GM21526 (cell line): ENCODE measurements around the gene NOS1AP.
"Not testable (repeated sequence)": the region's sequence is repeated elsewhere in the genome, so short reads cannot be mapped to it uniquely, and the experiment has no call there.

Experiments
- ATAC-seq: cut with Tn5 transposase; IDR thresholded peaks from one replicate; pipeline ENCODE4 v1.9.1; 2021; ENCODE audit warnings: moderate library complexity; ENCODE audit not compliant: unreplicated experiment, low FRiP score

Gene NOS1AP

GRCh38 chr1:162069334-162070093, at the start of gene NOS1AP:
Gene NOS1AP (plus strand): TSS chr1:162069691. CDS start chr1:162070178, 487 bp downstream.
- peak; percentile 99 for ATAC-seq

- no peak for ATAC-seq
Measured at GRCh38 chr1:162020150-162020549, 49.3 kb upstream of the NOS1AP start.

GRCh38 chr1:162021124-162021523, 48.4 kb upstream of the NOS1AP start:
- no peak for ATAC-seq

GRCh38 chr1:162022626-162023025, 46.9 kb upstream of the NOS1AP start:
- no peak for ATAC-seq

- no peak for ATAC-seq
Measured at GRCh38 chr1:162023181-162023546, 46.3 kb upstream of the NOS1AP start.

- ATAC-seq: no peak
Measured at GRCh38 chr1:162023547-162024501, 45.7 kb upstream of the NOS1AP start, which contains the start of gene OLFML2B. Gene OLFML2B (minus strand): TSS chr1:162023869. CDS start chr1:162023430, 439 bp downstream.

- no peak for ATAC-seq
Measured at GRCh38 chr1:162025541-162025940, 44.0 kb upstream of the NOS1AP start.

- no peak for ATAC-seq
Measured at GRCh38 chr1:162026881-162027280, 42.6 kb upstream of the NOS1AP start.

- no peak for ATAC-seq
Measured at GRCh38 chr1:162028726-162029125, 40.8 kb upstream of the NOS1AP start.

GRCh38 chr1:162029157-162029556, 40.3 kb upstream of the NOS1AP start:
- ATAC-seq: no peak

GRCh38 chr1:162030759-162031280, 38.7 kb upstream of the NOS1AP start:
- ATAC-seq: no peak

GRCh38 chr1:162033428-162033827, 36.1 kb upstream of the NOS1AP start:
- ATAC-seq: no peak

GRCh38 chr1:162035241-162035640, 34.2 kb upstream of the NOS1AP start:
- ATAC-seq: no peak

- no peak for ATAC-seq
Measured at GRCh38 chr1:162036163-162036562, 33.3 kb upstream of the NOS1AP start.

GRCh38 chr1:162038624-162039023, 30.9 kb upstream of the NOS1AP start:
- ATAC-seq: no peak

GRCh38 chr1:162040001-162040400, 29.5 kb upstream of the NOS1AP start:
- ATAC-seq: no peak

- no peak for ATAC-seq
Measured at GRCh38 chr1:162040657-162041056, 28.8 kb upstream of the NOS1AP start.

- ATAC-seq: no peak
Measured at GRCh38 chr1:162042361-162042760, 27.1 kb upstream of the NOS1AP start.

GRCh38 chr1:162046921-162047320, 22.6 kb upstream of the NOS1AP start:
- ATAC-seq: no peak

- ATAC-seq: not testable (repeated sequence)
Measured at GRCh38 chr1:162053949-162054348, 15.5 kb upstream of the NOS1AP start.

- ATAC-seq: no peak
Measured at GRCh38 chr1:162055062-162055461, 14.4 kb upstream of the NOS1AP start.
